Adipocyte (in vitro differentiated cells): ENCODE measurements around the gene PPM1L.
A peak's percentile ranks its signal among the peaks of the same experiment; 100 is the strongest.

Experiments
- DNase-seq: peaks from one replicate; pipeline ENCODE4 v3.0.0-alpha.2; 2015; ENCODE audit warnings: low read depth
- H3K27me3 ChIP-seq: replicated peaks from 2 replicates; pipeline ENCODE4 v1.7.0; 2013; ENCODE audit warnings: mild to moderate bottlenecking, low read length, moderate library complexity; ENCODE audit not compliant: control insufficient read depth, insufficient read depth
- H3K36me3 ChIP-seq: 2 replicates; pipeline ENCODE4 v1.7.0; 2013; ENCODE audit warnings: low read length, mild to moderate bottlenecking, moderate library complexity; ENCODE audit not compliant: control insufficient read depth, insufficient read depth, severe bottlenecking
- H3K4me1 ChIP-seq: 2 replicates; pipeline ENCODE4 v1.7.0; 2013; ENCODE audit warnings: mild to moderate bottlenecking, low read length, moderate library complexity; ENCODE audit not compliant: control insufficient read depth, insufficient read depth
- H3K4me3 ChIP-seq: 2 replicates; pipeline ENCODE4 v1.7.0; 2013; ENCODE audit warnings: mild to moderate bottlenecking, low read length, moderate library complexity
- H3K9ac ChIP-seq: 2 replicates; pipeline ENCODE4 v1.7.0; 2013; ENCODE audit warnings: mild to moderate bottlenecking, low read length, moderate library complexity
- H3K9me3 ChIP-seq: 2 replicates; pipeline ENCODE4 v1.7.0; 2013; ENCODE audit warnings: mild to moderate bottlenecking, low read length, moderate library complexity; ENCODE audit not compliant: control insufficient read depth

PPM1L gene

DNA sequence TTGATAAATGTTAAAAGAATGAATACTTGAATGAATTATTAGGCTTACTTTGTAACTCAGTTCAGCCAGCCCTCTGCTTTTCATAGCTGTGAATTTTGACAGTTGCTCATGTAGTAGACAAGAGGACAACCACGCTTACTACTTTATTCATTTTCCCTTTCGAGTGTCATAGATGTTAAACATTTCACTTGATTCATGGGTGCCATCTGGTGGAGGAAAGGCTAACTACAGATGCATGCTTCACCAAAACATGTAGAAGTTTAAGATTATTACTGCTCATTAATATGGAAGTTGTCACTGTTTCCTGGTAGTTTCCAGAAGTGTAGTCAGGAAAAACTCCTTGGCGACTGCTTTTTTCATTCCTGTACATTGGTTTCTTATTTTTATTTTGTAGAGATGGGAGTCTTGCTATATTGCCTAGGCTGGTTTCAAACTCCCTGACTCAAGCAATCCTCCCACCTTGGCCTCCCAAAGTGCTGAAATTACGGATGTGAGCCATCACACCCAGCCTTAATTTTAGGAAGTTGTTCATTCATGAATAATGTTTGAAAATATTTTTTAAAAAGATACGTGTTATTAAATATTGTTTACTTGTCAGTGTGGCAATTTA, 186.0 kb downstream of the PPM1L start:
- Histone ChIP-seq H3K27me3 (no peaks in the 10 kb centered on the region), H3K9me3 (no peaks in the 10 kb centered on the region), H3K4me3 (no peak overlapping the region), H3K9ac (no peak overlapping the region), H3K36me3 (no peaks in the 10 kb centered on the region), H3K4me1 (no peaks in the 10 kb centered on the region)
- DNase-seq: peak; percentile 90

DNA sequence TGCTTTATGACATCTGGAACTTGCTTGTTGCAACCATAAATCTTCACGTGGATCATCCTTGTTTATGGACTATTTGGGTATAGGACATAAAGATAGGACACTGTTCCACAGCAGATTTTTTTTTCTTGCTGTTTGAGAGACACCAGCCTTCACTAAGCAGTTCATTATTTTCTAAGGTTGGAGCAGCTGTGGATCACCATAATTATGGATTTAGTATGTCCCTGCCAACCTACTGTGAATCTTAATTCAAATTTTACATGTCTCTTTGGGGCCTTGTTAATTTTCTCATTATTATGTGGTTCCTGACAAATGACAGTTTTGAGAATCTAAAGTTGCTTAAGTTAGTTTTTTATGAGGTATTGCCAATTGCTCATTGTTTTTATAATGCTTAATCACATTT, 188.0 kb downstream of the PPM1L start:
- Histone ChIP-seq H3K36me3 (no peaks in the 10 kb centered on the region), H3K9ac (no peak overlapping the region), H3K4me3 (no peak overlapping the region), H3K9me3 (no peaks in the 10 kb centered on the region), H3K27me3 (no peaks in the 10 kb centered on the region), H3K4me1 (no peaks in the 10 kb centered on the region)
- DNase-seq: no peak

DNA sequence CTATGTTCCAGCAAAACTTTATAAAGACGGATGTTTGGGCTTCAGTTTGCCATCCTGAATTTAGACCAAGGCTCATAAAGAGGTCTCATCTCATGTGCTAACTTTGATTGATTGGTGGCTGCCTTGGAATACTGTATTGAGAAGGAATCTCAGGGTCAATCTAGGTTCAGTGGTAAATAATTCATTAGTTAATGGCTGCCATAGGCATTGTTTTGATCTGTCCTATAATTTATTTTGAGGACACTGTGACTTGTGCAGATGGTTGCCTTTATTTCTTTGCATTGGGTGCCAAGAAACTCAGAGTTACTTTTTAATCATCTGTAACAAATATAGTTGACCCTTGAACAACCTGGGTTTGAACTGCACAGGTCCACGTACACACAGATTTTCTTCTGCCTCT, 189.3 kb downstream of the PPM1L start:
- H3K9me3 ChIP-seq: no peaks in the 10 kb centered on the region
- no peak for DNase-seq
- H3K27me3 ChIP-seq: no peaks in the 10 kb centered on the region
- H3K9ac ChIP-seq: no peak overlapping the region
- no peak overlapping the region for H3K4me3 ChIP-seq
- no peaks in the 10 kb centered on the region for H3K4me1 ChIP-seq
- no peaks in the 10 kb centered on the region for H3K36me3 ChIP-seq

DNA sequence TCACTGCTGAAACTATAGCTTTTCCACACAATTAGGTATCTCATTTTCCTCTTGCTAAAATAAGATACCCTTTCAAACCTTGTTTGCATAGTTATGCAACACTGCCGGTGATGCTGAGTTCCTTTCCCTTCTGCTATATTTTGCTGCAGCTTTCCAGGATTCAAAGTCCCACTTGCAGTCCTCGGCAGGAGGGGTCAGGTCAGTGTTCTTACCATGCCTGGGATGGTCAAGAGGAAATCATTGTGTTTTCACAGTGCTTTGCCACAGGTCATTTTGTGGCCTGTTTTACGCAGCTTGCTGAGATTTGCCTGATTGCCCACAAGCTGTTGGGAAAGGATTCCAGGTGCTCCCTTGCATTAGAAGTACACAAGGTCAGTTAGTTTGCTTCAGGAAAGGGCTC, 192.2 kb downstream of the PPM1L start:
- no peak for DNase-seq
- peaks cover 7% of the 10 kb centered on the region for H3K4me1 ChIP-seq
- H3K27me3 ChIP-seq: no peaks in the 10 kb centered on the region
- no peak overlapping the region for H3K9ac ChIP-seq
- no peaks in the 10 kb centered on the region for H3K36me3 ChIP-seq
- no peaks in the 10 kb centered on the region for H3K9me3 ChIP-seq
- H3K4me3 ChIP-seq: no peak overlapping the region

DNA sequence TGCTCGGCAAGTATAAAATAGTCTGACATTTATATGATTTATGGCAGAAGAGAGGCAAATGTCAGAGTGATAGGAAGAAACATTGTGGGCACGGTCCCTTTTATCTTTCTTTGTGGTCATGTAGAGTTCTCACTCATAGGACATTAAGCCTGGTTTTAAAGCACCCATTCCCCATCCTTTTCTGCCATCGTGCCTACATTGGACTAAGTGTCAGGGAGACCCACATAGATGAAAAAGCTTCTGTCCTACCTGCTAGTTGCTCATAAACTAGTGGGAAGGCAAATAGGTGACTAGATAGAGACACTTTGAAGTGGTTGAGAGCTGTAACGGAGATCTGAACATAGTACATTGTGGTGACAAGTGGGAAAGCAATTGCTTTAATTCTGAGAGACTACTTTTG, 193.4 kb downstream of the PPM1L start:
- no peak for DNase-seq
- Histone ChIP-seq H3K4me1 (peaks cover 7% of the 10 kb centered on the region), H3K27me3 (no peaks in the 10 kb centered on the region), H3K9ac (no peak overlapping the region), H3K9me3 (no peaks in the 10 kb centered on the region), H3K4me3 (no peak overlapping the region), H3K36me3 (no peaks in the 10 kb centered on the region)

DNA sequence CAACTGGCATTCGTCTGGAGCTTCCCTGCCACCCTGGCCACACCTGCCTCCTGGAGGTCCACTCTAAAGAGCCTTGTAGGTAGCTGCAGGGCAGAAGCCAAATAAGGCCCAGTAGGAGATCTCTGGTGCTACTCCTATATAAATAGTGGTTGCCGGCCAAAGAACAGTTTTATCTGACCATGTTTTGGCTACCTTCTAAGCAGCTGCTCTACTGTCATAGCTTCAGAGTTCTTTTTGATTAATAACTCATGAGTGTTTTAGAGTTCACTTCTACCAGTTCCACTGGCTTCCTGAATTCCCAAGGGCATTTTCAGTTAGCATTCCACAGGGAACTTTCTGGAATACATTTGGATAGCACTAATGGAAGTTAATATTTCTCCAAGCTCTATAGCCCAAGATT, 194.5 kb downstream of the PPM1L start:
- H3K9me3 ChIP-seq: no peaks in the 10 kb centered on the region
- H3K36me3 ChIP-seq: no peaks in the 10 kb centered on the region
- H3K4me1 ChIP-seq: peaks cover 7% of the 10 kb centered on the region

DNA sequence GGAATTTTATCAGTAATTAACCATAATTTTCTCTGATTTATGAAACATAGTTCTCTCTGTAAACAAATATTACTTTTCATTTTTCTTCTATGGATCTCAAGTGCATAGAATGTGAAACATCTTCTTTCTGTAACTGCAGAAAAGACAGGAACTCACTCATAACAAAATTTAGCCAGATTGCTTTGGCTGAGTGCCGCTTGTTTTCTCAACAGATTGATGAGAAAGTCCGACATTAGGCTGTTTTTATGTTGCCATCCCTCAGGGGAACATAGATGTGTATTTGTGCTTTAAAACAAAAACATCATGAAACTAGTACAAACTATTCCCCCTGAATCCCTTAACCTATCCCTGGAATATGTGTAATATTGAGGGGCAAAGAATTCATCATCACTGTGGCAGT, 194.9 kb downstream of the PPM1L start:
- H3K9me3 ChIP-seq: no peaks in the 10 kb centered on the region
- H3K9ac ChIP-seq: no peak overlapping the region
- no peaks in the 10 kb centered on the region for H3K27me3 ChIP-seq
- no peaks in the 10 kb centered on the region for H3K36me3 ChIP-seq
- DNase-seq: no peak
- H3K4me1 ChIP-seq: peaks cover 7% of the 10 kb centered on the region
- no peak overlapping the region for H3K4me3 ChIP-seq

More for the DNA sequence above, 194.5 kb downstream of the PPM1L start:
- no peaks in the 10 kb centered on the region for H3K27me3 ChIP-seq
- H3K4me3 ChIP-seq: no peak overlapping the region
- no peak for DNase-seq
- H3K9ac ChIP-seq: no peak overlapping the region

DNA sequence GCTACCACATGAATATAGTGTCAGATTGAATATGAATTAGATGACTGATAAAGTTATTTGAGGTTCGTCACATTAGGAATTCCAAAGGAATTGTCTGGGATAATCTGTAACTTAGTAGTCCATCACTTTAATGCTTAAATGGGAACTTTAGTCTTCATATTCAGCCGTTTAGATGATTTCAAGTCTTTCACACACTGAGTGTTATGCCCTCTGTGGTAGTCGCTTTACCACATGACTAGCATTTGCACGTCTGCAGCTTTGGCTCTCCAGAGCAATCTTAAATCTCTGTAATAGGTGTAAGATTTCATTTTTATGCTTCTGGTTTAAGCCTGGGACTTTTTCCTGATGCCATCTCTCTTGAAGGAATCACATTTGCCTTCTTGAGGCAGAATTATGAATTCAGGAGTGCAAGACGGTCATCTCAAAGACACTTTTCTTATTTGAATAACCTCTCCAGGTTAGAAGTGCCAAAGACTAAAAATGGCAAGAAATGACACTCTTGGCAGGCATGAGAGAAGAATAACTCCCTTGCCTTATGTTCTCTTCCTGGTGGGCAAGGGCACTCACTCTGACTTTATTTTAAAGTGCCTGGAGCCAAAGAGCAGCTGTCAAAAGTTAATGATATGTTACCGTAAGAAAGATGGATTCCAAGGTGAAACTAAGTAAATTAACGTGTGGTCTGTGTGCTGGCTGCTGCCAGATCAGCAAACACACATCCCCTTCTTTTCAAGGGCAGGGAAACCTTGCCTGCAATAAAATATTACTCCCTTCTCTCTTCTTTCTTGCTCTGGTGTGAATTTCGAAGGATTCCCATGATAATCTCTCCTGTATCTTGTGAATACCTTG, 195.8 kb downstream of the PPM1L start:
- Histone ChIP-seq H3K4me3 (no peak overlapping the region), H3K9me3 (no peaks in the 10 kb centered on the region), H3K4me1 (peaks cover 7% of the 10 kb centered on the region), H3K36me3 (no peaks in the 10 kb centered on the region), H3K27me3 (no peaks in the 10 kb centered on the region), H3K9ac (no peak overlapping the region)
- DNase-seq: no peak

DNA sequence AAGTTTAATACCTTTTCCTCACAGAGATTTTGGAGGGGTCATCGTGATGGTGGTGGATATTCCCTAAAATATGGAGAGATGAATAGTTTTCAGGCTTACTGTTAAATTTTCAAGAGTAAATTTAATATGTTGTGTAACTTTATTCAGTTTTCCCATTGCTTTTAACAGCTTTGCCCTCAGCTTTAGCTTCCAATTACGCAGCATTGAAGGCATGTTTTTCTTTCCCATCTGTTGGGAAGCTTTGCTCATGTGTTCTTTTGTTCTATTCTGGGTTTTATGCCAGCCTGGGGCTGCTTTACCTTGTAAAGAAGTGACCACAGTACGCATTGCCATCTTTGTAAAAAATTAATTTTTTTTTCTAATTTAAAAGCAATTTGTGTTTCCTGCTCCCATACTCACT, 197.7 kb downstream of the PPM1L start:
- Histone ChIP-seq H3K36me3 (no peaks in the 10 kb centered on the region), H3K9me3 (no peaks in the 10 kb centered on the region), H3K27me3 (no peaks in the 10 kb centered on the region), H3K4me1 (peaks cover 7% of the 10 kb centered on the region), H3K4me3 (no peak overlapping the region), H3K9ac (no peak overlapping the region)
- DNase-seq: no peak

DNA sequence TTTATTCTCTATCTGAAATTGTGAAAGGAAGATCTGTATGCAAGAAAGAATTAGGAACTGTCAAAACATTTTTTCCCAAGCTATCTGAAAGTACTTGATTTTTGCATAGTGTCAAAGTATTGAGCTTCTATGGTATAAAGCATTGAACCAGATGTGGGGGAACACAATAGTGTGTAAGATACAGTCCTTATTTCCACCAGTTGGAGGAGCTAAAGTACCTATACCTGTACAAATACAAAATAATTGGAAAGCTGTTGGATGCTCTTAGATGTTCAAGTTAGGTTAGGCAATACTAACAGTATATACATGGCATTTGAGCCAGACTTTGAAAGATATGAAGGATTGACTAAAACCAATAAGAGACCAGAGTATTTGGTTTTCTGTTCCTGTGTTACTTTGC, 200.8 kb downstream of the PPM1L start:
- Histone ChIP-seq H3K36me3 (no peaks in the 10 kb centered on the region), H3K27me3 (no peaks in the 10 kb centered on the region), H3K4me1 (no peaks in the 10 kb centered on the region), H3K4me3 (no peak overlapping the region), H3K9me3 (no peaks in the 10 kb centered on the region), H3K9ac (no peak overlapping the region)
- peak; percentile 53 for DNase-seq

DNA sequence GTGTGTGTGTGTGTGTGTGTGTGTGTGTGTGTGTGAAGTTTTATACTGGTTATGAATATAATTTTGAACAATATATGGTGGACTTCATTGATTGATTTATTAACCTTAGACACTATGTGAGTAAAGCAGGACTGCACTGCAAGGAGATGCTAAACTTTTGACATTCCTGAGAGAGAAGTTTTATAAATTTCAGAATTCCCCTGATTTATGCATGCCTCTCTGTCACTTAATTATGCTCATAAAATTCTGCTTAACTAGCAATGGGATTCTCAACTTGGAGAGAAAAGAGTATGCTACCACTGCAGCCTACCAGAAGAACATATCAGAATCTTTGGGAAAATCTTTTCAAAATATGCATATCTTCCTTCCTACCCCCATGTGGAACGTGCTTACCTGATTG, 204.5 kb downstream of the PPM1L start:
- H3K9me3 ChIP-seq: no peaks in the 10 kb centered on the region
- H3K4me1 ChIP-seq: no peaks in the 10 kb centered on the region
- H3K4me3 ChIP-seq: no peak overlapping the region
- DNase-seq: no peak
- H3K9ac ChIP-seq: no peak overlapping the region
- H3K36me3 ChIP-seq: no peaks in the 10 kb centered on the region
- no peaks in the 10 kb centered on the region for H3K27me3 ChIP-seq
